ENCODE results near the gene SPOPL. TPM values are rescaled to one million over a fixed set of nuclear protein-coding genes. Genes with fewer than 3 reads are reported as not detected.
A peak's percentile ranks its signal among the peaks of the same experiment; 100 is the strongest.
"Not testable (repeated sequence)": the region's sequence is repeated elsewhere in the genome, so short reads cannot be mapped to it uniquely, and the experiment has no call there.

SPOPL gene
- total RNA-seq, 2 donors from 2014 or later: 12.1 to 17.3 TPM

DNA sequence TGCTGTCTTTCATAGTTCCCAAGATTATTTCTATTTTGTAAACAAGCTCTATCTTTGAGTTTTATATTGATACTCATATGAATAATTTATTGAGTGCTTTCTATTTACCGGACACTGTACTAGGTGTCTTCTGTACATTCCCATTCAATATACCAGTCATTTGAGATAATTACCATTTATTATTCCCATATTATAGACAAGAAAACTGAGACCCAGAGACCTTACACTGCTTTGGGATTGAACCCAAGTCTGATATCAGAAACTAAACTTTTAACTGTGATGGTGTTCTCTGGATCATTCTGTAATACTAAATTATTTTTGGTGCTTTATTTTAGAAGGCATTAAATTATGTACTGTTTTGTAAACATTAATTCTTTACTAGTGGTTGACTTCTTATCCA is 17.3 kb downstream of the SPOPL start:
- Mint-ChIP-seq H3K27me3 (ENCODE audit: low read depth) (peaks cover 8% of the 10 kb centered on the region), H3K4me3 (no peak overlapping the region), H3K9me3 (peaks cover 2% of the 10 kb centered on the region in 2 donors), H3K36me3 (ENCODE audit: insufficient read depth in 2 of 2) (peaks cover 6 to 10% of the 10 kb centered on the region in 2 donors), H3K4me1 (ENCODE audit: low read depth) (peaks cover 55% of the 10 kb centered on the region), H3K27ac (no peak overlapping the region)
- no peak for ATAC-seq (replicated peaks in 1 of 2)
- DNase-seq: no peak

DNA sequence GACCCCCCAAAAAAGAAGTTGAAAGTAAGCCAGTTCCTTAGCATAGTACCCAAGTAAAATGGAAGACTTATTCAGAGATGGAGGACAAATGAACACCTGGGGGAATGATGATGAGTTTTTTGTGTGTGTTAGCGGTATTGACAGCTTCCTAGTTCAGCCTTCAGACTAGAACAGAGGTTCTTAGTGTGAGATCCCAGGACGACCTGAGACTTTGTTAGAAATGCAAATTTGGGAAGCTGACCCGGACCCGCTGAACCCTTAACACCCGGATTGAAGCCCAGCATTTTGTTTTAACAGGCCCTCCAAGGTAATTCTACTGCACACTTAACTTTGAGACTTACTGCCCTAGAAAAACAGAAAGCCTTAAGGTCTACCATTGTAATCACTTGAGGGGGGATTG is 20.3 kb downstream of the SPOPL start:
- Mint-ChIP-seq H3K27ac (no peak overlapping the region), H3K4me1 (ENCODE audit: low read depth) (peaks cover 37% of the 10 kb centered on the region), H3K9me3 (peaks cover 7 to 8% of the 10 kb centered on the region in 2 donors), H3K4me3 (no peak overlapping the region), H3K36me3 (ENCODE audit: insufficient read depth in 2 of 2) (peaks cover 14 to 22% of the 10 kb centered on the region in 2 donors), H3K27me3 (ENCODE audit: low read depth) (no peaks in the 10 kb centered on the region)
- ATAC-seq (replicated peaks in 1 of 2) (no peak), DNase-seq (no peak)

DNA sequence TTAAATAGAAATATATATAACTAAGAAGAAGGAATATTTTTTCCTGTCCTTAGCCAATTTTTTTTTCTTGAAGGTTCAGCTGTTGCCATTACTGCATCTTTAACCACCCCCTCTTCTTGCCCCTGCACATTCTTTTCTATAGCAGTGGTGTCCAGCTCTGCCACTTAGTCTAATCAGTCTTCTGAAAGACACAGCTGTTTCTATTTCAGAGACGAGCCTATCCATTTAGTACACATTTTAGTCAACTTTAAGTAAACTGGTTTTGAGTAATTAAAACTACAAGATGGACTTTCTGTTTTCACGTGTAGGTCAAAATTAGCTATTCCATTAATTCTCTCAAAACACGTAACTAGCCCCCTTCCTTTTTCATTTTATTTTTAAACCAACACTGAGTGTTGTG is 21.0 kb downstream of the SPOPL start:
- Mint-ChIP-seq H3K27me3 (ENCODE audit: low read depth) (no peaks in the 10 kb centered on the region), H3K36me3 (ENCODE audit: insufficient read depth in 2 of 2) (peaks cover 14 to 22% of the 10 kb centered on the region in 2 donors), H3K4me1 (ENCODE audit: low read depth) (peaks cover 35% of the 10 kb centered on the region), H3K4me3 (peak overlapping the region in 1 of 2 donors; percentile 24), H3K9me3 (peaks cover 7 to 8% of the 10 kb centered on the region in 2 donors), H3K27ac (no peak overlapping the region)
- DNase-seq (no peak), ATAC-seq (replicated peaks in 1 of 2) (no peak)

DNA sequence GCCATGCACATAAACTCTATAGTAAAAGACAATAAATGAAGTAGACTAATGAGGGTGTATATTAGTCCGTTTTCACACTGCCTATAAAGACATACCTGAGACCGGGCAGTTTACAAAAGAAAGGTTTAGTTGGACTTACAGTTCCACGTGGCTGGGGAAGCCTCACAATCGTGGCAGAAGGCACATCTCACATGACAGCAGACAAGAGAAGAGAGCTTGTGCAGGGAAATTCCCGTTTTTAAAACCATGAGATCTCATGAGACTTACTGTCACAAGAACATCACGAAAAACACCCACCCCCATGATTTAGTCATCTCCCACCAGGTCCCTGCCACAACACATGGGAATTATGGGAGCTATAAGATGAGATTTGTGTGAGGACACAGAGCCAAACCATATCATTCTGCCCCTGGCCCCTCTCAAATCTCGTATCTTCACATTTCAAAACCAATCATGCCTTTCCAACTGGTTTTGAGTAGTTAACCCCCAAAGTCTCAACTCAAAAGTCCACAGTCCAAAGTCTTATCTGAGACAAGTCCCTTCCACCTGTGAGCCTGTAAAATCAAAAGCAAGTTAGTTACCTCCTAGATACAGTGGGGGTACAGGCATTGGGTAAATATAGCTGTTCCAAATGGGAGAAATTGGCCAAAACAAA is 21.6 kb downstream of the SPOPL start:
- H3K4me1 Mint-ChIP-seq (ENCODE audit: low read depth): peaks cover 33% of the 10 kb centered on the region
- DNase-seq; ATAC-seq (replicated peaks in 1 of 2); H3K27ac Mint-ChIP-seq; H3K27me3 Mint-ChIP-seq (ENCODE audit: low read depth); H3K9me3 Mint-ChIP-seq: not testable (repeated sequence)
- H3K36me3 Mint-ChIP-seq (ENCODE audit: insufficient read depth in 2 of 2): peaks cover 14 to 22% of the 10 kb centered on the region in 2 donors
- peak overlapping the region in 1 of 2 donors; percentile 25 for H3K4me3 Mint-ChIP-seq

DNA sequence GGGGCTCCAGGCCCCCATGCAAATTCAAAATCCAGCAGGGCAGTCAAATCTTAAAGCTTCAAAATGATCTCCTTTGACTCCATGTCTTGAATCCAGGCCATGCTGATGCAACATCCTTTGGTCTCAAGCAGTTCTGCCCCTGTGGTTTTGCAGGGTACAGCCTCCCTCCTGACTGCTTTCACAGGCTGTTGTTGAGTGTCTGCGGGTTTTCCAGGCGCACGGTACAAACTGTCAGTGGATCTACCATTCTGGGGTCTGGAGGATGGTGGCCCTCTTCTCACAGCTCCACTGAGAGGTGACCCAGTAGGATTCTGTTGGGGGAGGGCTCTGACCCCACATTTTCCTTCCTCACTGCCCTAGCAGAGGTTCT is 22.1 kb downstream of the SPOPL start:
- H3K9me3 Mint-ChIP-seq; DNase-seq; H3K27ac Mint-ChIP-seq; H3K27me3 Mint-ChIP-seq (ENCODE audit: low read depth); H3K4me3 Mint-ChIP-seq; ATAC-seq (replicated peaks in 1 of 2): not testable (repeated sequence)
- H3K36me3 Mint-ChIP-seq (ENCODE audit: insufficient read depth in 2 of 2): peaks cover 14 to 22% of the 10 kb centered on the region in 2 donors
- peaks cover 28% of the 10 kb centered on the region for H3K4me1 Mint-ChIP-seq (ENCODE audit: low read depth)

DNA sequence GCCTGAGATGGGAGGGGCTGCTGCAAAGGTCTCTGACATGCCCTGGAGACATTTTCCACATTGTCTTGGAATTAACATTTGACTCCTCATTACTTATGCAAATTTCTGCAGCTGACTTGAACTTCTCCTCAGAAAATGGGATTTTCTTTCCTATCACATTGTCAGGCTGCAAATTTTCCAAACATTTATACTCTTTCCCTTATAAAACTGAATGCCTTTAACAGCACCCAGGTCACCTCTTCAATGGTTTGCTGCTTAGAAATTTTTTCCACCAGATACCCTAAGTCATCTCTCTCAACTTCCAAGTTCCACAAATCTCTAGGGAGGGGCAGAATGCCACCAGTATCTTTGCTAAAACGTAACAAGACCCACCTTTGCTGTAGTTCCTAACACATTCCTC is 22.8 kb downstream of the SPOPL start:
- Mint-ChIP-seq H3K4me1 (ENCODE audit: low read depth) (peaks cover 26% of the 10 kb centered on the region), H3K27ac (peak overlapping the region; percentile 61), H3K4me3 (peak overlapping the region in 1 of 2 donors; percentile 24), H3K36me3 (ENCODE audit: insufficient read depth in 2 of 2) (peaks cover 14 to 22% of the 10 kb centered on the region in 2 donors)
- DNase-seq; H3K27me3 Mint-ChIP-seq (ENCODE audit: low read depth); ATAC-seq (replicated peaks in 1 of 2); H3K9me3 Mint-ChIP-seq: not testable (repeated sequence)

DNA sequence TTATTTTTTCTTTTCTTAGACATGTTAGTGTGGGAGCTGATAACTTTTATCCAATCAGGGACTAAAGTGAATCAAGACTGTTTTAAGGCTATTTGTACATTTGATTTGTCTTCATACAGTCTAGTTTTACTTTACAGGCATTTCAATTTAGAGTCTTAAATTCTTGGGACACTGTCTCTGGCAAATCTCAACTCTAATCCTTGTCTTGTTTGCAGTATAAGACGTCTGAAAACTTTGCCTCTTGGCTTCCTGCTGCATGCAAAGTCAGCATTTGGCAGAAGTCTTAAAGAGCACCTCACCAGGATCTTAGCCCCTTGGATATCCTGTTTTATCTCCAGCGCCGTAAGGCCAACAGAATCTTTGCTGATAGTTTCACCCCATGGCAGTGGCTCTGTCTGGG is 30.3 kb downstream of the SPOPL start:
- H3K27me3 Mint-ChIP-seq (ENCODE audit: low read depth): no peaks in the 10 kb centered on the region
- H3K9me3 Mint-ChIP-seq: peaks cover 0 to 5% of the 10 kb centered on the region in 2 donors
- DNase-seq (no peak), ATAC-seq (replicated peaks in 1 of 2) (no peak)
- H3K4me3 Mint-ChIP-seq: no peak overlapping the region
- peaks cover 11% of the 10 kb centered on the region for H3K4me1 Mint-ChIP-seq (ENCODE audit: low read depth)
- H3K27ac Mint-ChIP-seq: no peak overlapping the region
- H3K36me3 Mint-ChIP-seq (ENCODE audit: insufficient read depth in 2 of 2): peaks cover 2 to 16% of the 10 kb centered on the region in 2 donors

DNA sequence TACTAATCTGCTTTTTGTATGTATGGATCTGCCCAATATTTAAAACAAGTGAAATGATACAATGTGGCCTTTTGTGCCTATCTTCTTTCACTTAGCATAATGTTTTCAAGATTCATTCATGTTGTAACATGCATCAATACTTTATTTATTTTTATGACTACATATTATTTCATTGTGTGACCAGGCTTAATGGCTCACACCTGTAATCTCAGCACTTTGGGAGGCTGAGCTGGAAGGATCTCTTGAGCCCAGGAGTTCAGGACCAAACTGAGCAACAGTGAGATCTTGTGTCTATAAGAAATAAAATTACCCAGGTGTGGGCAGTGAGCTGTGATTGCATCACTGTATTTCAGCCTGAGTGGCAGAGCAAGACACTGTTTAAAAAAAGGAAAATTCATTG is 33.2 kb downstream of the SPOPL start:
- Mint-ChIP-seq H3K36me3 (ENCODE audit: insufficient read depth in 2 of 2) (peaks cover 13 to 30% of the 10 kb centered on the region in 2 donors), H3K27me3 (ENCODE audit: low read depth) (no peaks in the 10 kb centered on the region), H3K27ac (no peak overlapping the region), H3K4me3 (no peak overlapping the region), H3K4me1 (ENCODE audit: low read depth) (peaks cover 5% of the 10 kb centered on the region), H3K9me3 (peaks cover 1 to 13% of the 10 kb centered on the region in 2 donors)
- no peak for DNase-seq
- no peak for ATAC-seq (replicated peaks in 1 of 2)

DNA sequence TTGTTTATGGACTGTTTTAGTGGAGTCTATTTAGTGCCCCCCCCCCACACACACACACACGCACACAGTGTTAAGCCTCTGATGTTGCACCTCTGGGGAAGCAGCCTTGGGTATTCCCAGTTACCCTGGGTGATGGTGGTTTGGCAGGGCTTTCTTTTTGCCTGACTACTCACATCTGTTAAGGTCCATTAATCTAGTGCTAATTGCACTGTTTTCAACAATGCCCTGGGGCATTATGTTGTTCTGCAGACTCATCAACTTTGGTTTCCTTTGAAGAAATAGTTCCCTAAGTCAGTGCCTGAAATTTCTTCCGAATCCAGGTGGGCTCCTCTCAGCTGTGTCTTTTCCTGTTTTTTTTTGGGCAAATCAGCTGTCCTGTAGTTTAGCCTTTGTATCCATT is 34.7 kb downstream of the SPOPL start:
- DNase-seq (no peak), ATAC-seq (replicated peaks in 1 of 2) (no peak)
- no peak overlapping the region for H3K4me3 Mint-ChIP-seq
- peaks cover 14 to 29% of the 10 kb centered on the region in 2 donors for H3K36me3 Mint-ChIP-seq (ENCODE audit: insufficient read depth in 2 of 2)
- H3K9me3 Mint-ChIP-seq: peaks cover 1 to 10% of the 10 kb centered on the region in 2 donors
- H3K4me1 Mint-ChIP-seq (ENCODE audit: low read depth): no peaks in the 10 kb centered on the region
- no peaks in the 10 kb centered on the region for H3K27me3 Mint-ChIP-seq (ENCODE audit: low read depth)
- peak overlapping the region; percentile 54 for H3K27ac Mint-ChIP-seq

DNA sequence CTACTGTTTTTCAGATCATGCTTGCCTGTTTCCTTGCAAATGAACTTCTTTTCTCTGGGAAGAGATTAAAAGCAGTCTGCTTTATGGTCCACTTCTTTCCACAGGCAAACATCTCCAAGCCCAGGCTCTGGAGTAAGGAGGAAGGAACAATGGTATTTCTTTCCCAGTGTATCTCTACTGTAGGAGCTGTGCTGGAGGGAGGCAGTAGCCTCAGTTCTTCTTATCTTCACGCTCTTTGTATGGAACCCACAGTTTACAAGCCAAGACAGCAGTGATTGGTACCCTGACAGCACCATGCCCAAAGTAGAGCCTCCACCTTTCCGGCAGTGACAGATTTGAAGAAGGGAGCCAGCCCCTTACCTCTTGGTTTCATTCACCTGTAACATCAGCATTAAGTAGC is 35.2 kb downstream of the SPOPL start:
- Mint-ChIP-seq H3K27me3 (ENCODE audit: low read depth) (no peaks in the 10 kb centered on the region), H3K36me3 (ENCODE audit: insufficient read depth in 2 of 2) (peaks cover 16 to 34% of the 10 kb centered on the region in 2 donors), H3K4me3 (no peak overlapping the region), H3K27ac (peak overlapping the region; percentile 54), H3K9me3 (peaks cover 3 to 10% of the 10 kb centered on the region in 2 donors), H3K4me1 (ENCODE audit: low read depth) (no peaks in the 10 kb centered on the region)
- ATAC-seq (replicated peaks in 1 of 2): no peak
- no peak for DNase-seq

DNA sequence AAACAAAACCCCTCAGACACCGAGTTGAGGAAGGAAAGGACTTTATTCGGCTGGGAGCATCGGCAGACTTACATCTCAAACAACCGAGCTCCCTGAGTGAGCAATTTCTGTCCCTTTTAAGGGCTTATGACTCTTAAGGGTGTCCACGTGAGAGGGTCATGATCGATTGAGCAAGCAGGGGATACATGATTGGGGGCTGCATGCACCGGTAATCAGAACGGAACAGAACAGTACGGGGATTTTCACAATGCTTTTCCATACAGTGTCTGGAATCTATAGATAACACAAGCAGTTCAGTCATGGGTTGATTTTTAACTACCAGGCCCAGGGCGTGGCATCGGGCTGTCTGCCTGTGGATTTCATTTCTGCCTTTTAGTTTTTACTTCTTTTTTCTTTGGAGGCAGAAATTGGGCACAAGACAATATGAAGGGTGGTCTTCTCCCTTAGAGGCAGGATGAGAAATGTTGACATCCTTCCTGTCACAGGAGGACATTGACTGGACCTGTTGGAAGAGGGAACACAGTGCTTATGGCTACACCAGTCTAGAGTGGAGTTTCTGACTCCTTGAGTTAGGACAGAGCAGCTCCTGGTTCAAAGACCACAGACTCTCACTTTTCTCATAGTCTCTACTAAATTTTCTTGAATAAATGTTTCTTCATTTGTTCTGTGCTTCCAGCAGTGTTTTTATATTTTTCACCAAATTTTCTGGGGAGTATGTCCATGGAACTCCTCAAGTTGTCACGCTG is 35.8 kb downstream of the SPOPL start:
- Mint-ChIP-seq H3K36me3 (ENCODE audit: insufficient read depth in 2 of 2) (peaks cover 19 to 40% of the 10 kb centered on the region in 2 donors), H3K27me3 (ENCODE audit: low read depth) (no peaks in the 10 kb centered on the region)

DNA sequence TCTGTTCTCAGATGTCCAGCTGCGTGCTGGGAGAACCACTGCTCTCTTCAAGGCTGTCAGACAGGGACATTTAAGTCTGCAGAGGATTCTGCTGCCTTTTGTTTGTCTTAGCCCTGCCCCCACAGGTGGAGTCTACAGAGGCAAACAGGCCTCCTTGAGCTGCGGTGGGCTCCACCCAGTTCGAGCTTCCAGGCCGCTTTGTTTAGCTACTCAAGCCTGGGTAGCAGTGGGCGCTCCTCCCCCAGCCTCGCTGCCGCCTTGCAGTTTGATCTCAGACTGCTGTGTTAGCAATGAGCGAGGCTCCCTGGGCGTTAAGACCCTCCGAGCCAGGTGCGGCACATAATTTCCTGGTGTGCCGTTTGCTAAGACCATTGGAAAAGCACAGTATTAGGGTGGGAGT is 42.6 kb downstream of the SPOPL start:
- H3K27ac Mint-ChIP-seq; DNase-seq; H3K9me3 Mint-ChIP-seq; H3K27me3 Mint-ChIP-seq (ENCODE audit: low read depth); H3K4me3 Mint-ChIP-seq; ATAC-seq (replicated peaks in 1 of 2): not testable (repeated sequence)
- peaks cover 12% of the 10 kb centered on the region for H3K4me1 Mint-ChIP-seq (ENCODE audit: low read depth)
- H3K36me3 Mint-ChIP-seq (ENCODE audit: insufficient read depth in 2 of 2): peaks cover 6 to 21% of the 10 kb centered on the region in 2 donors

More for the DNA sequence above, 35.8 kb downstream of the SPOPL start:
- Mint-ChIP-seq H3K9me3 (peaks cover 3 to 13% of the 10 kb centered on the region in 2 donors), H3K4me3 (no peak overlapping the region), H3K4me1 (ENCODE audit: low read depth) (peaks cover 1% of the 10 kb centered on the region), H3K27ac (no peak overlapping the region)
- DNase-seq (no peak), ATAC-seq (replicated peaks in 1 of 2) (no peak)

DNA sequence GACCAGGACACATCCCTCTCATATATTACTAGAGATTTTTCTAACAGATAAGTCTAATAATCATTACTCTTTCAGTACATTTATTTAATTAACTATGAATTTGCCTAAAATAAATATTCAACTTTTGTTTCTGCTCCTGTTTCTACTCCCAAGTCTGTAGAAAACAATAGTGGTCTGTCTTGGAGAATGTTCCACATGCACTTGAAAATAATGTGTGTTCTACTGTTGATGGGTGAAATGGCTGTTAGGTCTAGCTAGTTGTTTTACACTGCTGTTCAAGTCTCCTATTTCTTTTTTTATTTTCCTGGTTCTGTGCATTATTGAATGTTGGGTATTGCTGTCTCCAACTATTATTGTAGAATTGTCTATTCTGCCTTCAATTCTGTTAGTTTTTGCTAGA is 47.2 kb downstream of the SPOPL start:
- ATAC-seq (replicated peaks in 1 of 2) (no peak), DNase-seq (no peak)
- H3K27me3 Mint-ChIP-seq (ENCODE audit: low read depth): no peaks in the 10 kb centered on the region
- no peaks in the 10 kb centered on the region for H3K9me3 Mint-ChIP-seq
- H3K36me3 Mint-ChIP-seq (ENCODE audit: insufficient read depth in 2 of 2): peaks cover 0 to 9% of the 10 kb centered on the region in 2 donors
- no peak overlapping the region for H3K4me3 Mint-ChIP-seq
- H3K27ac Mint-ChIP-seq: no peak overlapping the region
- peaks cover 7% of the 10 kb centered on the region for H3K4me1 Mint-ChIP-seq (ENCODE audit: low read depth)

Data from activated T-cell treated with anti-CD3 and anti-CD28 coated beads, Interleukin-2, amount 50 U/mL, for 72 hours (primary cell).